HL-60/S4 treated with phorbol 12-myristate 13-acetate at 8.2 ng/mL for 4 days and 3 days (cell line): ENCODE measurements around the gene FOLR1.
"Not testable (repeated sequence)": the region's sequence is repeated elsewhere in the genome, so short reads cannot be mapped to it uniquely, and the experiment has no call there.

Experiments
- in situ Hi-C: fragments of 300-500 bp; cut with MboI; formaldehyde crosslinking; loops from 2 replicates; pipeline ENCODE4 v1.15.0; 2022; ENCODE audit warnings: low sequenced_read_pairs

FOLR1 gene

DNA sequence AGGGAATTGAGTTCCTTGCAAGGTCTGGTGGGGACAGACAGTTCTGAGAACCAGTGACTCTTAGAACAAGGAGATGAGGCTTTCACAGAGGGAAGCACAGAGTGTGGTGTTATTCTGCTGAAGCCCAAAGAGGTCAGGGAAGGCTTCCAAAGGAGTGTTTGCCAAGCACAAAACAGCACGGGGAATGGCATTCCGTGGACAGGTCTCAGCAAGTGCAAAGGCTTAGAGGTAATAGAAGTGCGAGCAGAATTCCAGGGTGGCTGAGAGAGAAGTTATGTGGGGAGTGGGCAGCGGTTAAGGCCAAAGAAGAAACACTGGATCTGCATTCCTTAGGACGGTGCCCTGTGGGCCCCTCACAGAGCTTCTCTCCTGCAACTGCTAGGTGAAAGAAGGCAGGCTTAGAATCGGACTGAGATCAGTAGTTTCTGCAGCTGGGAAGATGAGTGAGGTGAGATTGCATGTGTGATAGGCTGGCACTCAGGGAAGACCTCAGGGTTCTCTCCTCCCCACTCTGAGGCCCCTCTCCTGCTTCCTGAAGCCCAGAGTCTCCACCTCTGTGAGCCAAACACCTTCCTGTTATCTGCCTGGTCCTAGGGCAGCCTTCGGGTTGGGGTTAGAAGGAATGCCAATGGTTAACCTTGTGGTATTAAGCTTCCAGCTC is 10.9 kb upstream of the FOLR1 start:
- in situ Hi-C loops = not testable (repeated sequence)

DNA sequence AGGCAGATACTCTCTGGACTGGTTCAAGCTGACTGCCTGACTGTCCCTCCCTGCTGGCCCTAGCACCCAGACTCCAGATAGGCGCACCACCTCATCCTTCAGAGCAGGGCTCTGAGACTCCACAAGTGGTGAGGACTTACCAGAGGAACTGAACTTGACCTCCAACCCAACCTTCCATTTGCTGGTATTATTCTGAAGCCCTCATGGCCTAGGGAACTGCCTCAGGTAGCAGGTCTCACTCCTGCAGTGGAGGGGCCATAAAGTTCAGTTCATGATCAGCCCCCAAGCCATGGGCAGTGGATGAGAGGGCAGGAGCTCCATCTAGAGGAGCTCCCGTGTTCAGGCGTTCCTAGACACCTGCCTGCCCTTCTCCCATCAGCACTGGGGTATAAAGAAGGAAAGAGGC is 10.4 kb upstream of the FOLR1 start:
- in situ Hi-C loops = not testable (repeated sequence)

DNA sequence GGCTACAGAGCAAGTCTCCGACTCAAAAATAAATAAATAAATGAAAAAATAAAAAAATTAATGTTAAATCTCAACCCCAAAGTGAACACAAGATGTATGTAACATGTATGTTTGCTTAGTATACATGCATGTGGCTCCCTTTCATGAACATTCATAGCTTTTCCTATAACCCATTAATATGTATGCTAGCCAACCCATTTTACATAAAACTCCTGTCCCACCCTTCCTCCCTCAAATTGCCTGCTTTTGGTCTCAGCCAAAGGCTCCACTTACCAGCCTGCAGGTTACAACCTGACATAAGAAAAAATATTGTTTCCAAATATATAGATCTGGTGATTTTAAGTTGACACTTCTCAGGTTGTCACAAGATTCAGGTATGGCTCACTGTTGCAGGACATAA is 3.7 kb upstream of the FOLR1 start:
- in situ Hi-C loops = no loop called here

DNA sequence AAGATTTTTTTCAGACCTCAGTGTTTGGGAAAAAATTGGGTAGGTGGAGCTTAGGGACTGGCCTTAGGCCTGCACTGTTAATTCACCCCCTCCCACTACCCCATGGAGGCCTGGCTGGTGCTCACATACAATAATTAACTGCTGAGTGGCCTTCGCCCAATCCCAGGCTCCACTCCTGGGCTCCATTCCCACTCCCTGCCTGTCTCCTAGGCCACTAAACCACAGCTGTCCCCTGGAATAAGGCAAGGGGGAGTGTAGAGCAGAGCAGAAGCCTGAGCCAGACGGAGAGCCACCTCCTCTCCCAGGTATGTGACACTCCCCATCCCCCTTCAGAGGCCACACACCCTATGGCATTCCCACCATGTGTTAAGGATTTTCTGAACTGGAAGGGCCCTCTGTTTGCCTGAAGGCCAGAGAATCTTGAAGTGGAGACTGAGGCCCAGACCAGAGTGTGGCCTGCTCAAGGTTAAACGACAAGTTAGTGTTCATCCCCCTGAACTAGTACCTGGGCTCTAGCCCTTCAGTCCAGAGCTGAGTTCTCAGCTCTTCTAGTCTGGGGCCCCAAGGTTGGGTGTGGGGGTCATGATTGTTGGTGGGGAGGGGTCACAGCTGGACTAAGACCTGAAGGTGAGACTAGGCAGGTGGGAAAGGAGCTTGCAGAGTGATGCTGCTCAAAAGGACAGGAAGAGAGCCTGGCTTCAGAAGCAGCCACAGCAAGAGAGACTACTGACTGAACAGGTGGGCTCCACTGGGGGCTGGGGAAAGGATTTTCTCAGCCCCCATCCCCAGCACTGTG is 2.3 kb upstream of the FOLR1 start:
- in situ Hi-C loops = no loop called here

DNA sequence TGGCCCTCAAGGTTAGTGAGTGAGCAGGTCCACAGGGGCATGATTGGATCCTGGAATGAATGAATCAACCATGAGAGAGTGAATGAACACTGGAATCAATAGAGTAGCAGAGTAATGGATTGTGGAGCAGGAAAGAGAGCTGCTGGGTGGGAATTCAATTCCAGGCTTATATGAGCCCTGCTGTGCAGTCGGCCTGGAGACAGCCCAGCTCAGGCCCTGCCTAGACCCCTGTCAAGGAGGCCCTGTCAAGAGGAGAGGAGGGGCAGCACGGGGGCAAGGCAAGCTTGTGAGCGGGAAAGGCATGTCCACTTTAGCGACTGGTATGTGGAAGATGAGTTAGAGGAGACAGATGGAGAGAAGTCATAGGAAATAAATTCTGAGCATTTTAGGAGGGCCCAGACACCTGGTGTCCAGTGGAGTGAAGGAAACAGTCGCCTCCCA is 1.3 kb upstream of the FOLR1 start:
- in situ Hi-C loops = no loop called here

- in situ Hi-C loops = no loop called here
Measured at GRCh38 chr11:72195518-72196270, 3.8 kb downstream of the FOLR1 start.

GRCh38 chr11:72201445-72201844 is 9.5 kb downstream of the FOLR1 start:
- in situ Hi-C loops = not testable (repeated sequence)

GRCh38 chr11:72202571-72202970 is 10.6 kb downstream of the FOLR1 start:
- in situ Hi-C loops = no loop called here

- in situ Hi-C loops = no loop called here
Measured at GRCh38 chr11:72203163-72203562, 11.2 kb downstream of the FOLR1 start.

DNA sequence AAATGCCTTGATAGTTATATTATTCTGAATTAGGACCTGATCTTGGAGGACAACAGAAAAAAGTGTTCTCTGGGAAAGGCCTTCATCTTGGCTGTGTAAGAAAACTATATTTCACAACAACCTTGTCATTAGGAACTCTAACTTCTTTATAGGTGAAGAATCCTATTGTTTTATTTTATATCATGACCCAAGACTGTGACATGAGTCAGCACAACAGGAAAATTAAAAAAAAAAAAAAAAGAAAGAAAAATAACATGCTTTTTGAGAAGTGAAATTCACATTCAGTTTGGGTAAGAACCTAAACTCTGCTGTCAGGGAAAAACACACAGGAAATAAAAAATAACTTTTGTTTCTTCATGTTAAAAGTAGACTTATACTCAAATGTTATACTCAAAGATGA is 12.9 kb downstream of the FOLR1 start:
- in situ Hi-C loops = no loop called here

DNA sequence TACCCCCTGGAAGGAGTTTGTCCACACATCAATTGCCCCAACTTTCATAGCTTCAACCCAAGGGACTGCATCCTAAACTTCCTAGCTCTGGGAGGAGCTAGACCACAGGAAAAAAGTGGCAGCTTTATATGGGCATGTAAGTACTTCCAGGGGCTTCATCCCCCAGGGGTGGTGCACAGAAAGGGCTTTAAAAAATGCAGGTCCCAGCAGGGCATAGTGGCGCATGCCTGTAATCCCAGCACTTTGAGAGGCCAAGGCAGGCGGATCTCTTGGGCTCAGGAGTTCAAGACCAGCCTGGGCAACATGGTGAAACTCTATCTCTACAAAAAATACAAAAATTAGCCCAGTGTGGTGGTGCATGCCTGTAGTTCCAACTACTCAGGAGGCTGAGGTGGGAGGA is 14.9 kb downstream of the FOLR1 start:
- in situ Hi-C loops = not testable (repeated sequence)

- in situ Hi-C loops = no loop called here
Measured at GRCh38 chr11:72208281-72208680, 16.3 kb downstream of the FOLR1 start.

DNA sequence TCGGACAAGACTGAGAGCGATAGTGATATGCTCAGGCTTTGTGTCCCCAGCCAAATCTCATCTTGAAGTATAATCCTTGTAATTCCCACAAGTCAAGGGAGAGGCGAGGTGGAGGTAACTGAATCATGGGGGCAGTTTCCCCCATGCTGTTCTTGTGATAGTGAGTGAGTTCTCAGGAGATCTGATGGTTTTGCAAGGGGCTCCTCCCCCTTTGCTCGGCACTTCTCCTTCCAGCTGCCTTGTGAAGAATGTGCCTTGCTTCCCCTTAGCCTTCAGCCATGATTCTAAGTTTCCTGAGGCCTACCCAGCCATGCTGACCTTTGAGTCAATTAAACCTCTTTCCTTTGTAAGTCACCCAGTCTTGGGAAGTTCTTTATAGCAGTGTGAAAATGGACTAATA is 17.2 kb downstream of the FOLR1 start:
- in situ Hi-C loops = no loop called here

- in situ Hi-C loops = no loop called here
Measured at GRCh38 chr11:72216638-72217037, 24.7 kb downstream of the FOLR1 start, which contains the start of gene FOLR2. Gene FOLR2, plus strand, starts transcription at chr11:72216794. Its CDS starts 1,791 bp downstream, at chr11:72218585.

DNA sequence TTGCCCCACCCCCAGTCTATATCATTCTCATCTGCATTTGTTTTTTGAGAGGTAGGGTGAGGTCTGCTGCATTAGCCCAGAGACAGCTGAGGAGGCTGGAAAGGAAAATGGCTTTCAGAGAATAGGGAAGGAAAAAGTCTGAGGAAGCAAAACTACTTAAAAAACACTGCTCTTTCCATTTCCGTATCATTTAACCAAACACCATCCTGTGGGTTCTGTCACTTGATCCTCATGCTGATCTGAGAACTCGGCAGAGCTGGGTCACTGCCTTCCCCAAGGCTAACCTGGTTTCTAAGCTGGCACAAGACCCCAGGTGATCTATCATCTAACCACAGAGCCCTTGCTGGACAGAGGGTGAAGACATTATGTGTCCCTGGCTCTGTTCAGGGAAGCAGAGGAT is 25.9 kb downstream of the FOLR1 start:
- in situ Hi-C loops = no loop called here

DNA sequence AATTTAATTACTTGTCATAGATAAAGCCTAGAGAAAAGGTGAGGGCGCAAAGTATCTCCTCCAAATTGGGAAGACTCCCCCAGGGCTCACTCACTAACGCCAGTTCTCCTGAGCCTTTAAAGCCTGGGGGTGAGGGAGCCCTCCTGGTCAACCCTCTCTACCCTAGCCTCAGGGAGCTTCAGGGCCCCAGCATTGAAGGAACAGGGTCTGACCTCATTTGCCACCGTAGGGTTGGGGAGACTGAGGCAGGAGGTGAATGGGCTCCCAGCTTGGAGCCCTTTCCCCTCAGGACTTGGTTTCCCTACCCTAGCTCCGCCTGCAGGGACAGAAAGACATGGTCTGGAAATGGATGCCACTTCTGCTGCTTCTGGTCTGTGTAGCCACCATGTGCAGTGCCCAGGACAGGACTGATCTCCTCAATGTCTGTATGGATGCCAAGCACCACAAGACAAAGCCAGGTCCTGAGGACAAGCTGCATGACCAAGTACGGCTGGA is 26.4 kb downstream of the FOLR1 start:
- in situ Hi-C loops = no loop called here

DNA sequence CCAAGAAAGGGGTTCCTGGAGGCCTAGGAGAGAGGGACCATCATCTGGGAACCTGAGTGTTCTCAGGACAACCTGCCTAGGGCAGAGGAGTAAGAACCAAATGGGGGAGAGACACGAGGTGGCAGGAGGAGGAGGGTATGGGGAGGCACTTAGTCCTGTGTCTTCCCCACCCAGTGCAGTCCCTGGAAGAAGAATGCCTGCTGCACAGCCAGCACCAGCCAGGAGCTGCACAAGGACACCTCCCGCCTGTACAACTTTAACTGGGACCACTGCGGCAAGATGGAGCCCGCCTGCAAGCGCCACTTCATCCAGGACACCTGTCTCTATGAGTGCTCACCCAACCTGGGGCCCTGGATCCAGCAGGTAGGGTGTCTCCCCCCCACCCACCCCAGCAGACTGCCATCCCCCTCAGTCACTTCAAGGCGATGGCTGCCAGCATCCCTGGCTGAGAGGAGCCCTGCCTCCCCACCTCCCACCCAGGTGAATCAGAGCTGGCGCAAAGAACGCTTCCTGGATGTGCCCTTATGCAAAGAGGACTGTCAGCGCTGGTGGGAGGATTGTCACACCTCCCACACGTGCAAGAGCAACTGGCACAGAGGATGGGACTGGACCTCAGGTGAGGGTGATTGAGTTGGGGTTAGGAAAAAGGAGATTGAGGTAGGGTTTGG is 28.9 kb downstream of the FOLR1 start:
- in situ Hi-C loops = no loop called here

DNA sequence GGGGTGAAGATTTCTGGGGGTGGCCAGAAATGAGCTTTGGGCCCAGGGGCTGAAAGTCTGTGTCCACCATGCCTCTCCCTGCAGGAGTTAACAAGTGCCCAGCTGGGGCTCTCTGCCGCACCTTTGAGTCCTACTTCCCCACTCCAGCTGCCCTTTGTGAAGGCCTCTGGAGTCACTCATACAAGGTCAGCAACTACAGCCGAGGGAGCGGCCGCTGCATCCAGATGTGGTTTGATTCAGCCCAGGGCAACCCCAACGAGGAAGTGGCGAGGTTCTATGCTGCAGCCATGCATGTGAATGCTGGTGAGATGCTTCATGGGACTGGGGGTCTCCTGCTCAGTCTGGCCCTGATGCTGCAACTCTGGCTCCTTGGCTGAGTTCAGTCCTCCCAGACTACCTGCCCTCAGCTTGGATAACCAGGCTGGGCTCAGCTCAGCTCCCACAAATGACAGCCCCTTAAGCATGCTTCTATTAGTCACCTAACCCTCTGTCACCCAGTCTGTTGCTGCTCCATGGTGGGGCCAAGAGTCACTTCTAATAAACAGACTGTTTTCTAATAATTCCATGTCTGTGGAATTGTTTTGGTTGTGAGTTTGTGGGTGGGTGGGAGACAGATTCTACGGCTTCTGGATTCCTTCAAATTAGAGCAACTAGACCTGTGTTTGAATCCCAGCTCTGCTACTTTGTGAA is 29.6 kb downstream of the FOLR1 start:
- in situ Hi-C loops = no loop called here

DNA sequence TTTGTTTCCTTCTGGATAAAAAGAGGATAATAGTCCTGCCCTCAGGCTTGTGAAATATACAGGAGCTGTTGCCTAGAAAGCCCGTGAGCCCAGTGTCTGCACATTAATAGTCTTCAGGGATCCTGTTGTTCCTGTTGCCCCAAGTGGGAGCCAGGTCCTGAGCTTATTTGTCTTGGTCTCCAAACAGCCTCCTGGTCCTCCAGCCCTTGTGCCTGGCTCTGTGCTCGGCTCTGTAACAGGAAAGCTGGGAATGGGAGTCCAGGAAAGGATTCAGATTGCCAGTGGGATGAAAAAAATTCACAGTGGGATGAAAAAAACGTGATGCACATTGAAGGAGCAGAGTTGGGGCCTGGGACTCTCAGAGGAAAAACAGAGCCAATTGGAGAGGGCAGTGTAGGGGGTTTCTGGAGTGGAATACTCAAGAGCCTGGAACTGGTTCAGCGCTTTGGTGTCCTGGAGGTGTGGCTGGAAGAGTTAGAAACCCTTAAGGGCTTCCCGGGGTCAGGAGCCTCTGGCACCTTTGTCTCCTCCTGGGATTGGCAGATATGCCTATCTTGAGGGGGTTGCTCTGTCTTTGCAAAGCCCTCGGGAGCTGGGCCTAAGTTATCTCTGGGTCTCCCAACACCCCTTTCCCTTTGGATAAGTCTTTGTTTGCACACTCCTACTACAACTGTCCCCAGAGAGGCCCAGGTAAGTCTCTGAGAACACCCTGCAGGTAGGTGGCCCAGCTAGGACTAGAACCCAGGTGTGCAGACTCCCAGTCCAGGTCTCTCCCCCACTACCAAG is 30.4 kb downstream of the FOLR1 start:
- in situ Hi-C loops = no loop called here
